Measurements from ENCODE around the gene PTPRT. TPM values are rescaled to one million over a fixed set of nuclear protein-coding genes. Genes with fewer than 3 reads are reported as not detected.

PTPRT gene
- total RNA-seq, 1 experiment from 2014 or later: not detected

GRCh38 chr20:42844751-42845150 is 345.0 kb downstream of the PTPRT start:
- DNase-seq (ENCODE audit: low read depth, low spot score) (no peak), ATAC-seq (no peak)
- Histone ChIP-seq H3K36me3 (ENCODE audit: control insufficient read depth, insufficient read depth, low read length) (no peaks in the 10 kb centered on the region), H3K4me3 (ENCODE audit: low read depth in 2 of 2, low read length in 2 of 2) (no peak overlapping the region), H3K27me3 (ENCODE audit: control insufficient read depth, insufficient read depth, low read length) (no peaks in the 10 kb centered on the region), H3K9me3 (ENCODE audit: control insufficient read depth, insufficient read depth, low read depth, low read length) (no peaks in the 10 kb centered on the region), H3K4me1 (ENCODE audit: control insufficient read depth, insufficient read depth, low read length) (no peaks in the 10 kb centered on the region), H3K27ac (ENCODE audit: low read length) (no peak overlapping the region)
- ChIA-PET POLR2A (no interaction called here), CTCF (no interaction called here)
- intact Hi-C loops (cut with micrococcal nuclease; ENCODE audit: unreplicated experiment): no loop called here
- no TSS peak for BruUV-seq (replicated peaks)
- TF ChIP-seq TCF7L2 (IDR thresholded peaks at IDR 0.05; ENCODE audit: low read depth, low read length): no peak
- TF ChIP-seq, protein P1, sequence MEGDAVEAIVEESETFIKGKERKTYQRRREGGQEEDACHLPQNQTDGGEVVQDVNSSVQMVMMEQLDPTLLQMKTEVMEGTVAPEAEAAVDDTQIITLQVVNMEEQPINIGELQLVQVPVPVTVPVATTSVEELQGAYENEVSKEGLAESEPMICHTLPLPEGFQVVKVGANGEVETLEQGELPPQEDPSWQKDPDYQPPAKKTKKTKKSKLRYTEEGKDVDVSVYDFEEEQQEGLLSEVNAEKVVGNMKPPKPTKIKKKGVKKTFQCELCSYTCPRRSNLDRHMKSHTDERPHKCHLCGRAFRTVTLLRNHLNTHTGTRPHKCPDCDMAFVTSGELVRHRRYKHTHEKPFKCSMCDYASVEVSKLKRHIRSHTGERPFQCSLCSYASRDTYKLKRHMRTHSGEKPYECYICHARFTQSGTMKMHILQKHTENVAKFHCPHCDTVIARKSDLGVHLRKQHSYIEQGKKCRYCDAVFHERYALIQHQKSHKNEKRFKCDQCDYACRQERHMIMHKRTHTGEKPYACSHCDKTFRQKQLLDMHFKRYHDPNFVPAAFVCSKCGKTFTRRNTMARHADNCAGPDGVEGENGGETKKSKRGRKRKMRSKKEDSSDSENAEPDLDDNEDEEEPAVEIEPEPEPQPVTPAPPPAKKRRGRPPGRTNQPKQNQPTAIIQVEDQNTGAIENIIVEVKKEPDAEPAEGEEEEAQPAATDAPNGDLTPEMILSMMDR (IDR thresholded peaks at IDR 0.05): no peak
- no peak for TF ChIP-seq SIN3A (IDR thresholded peaks at IDR 0.05; ENCODE audit: borderline replicate concordance, insufficient read depth, low read depth, low read length)
- TF ChIP-seq, protein P2, sequence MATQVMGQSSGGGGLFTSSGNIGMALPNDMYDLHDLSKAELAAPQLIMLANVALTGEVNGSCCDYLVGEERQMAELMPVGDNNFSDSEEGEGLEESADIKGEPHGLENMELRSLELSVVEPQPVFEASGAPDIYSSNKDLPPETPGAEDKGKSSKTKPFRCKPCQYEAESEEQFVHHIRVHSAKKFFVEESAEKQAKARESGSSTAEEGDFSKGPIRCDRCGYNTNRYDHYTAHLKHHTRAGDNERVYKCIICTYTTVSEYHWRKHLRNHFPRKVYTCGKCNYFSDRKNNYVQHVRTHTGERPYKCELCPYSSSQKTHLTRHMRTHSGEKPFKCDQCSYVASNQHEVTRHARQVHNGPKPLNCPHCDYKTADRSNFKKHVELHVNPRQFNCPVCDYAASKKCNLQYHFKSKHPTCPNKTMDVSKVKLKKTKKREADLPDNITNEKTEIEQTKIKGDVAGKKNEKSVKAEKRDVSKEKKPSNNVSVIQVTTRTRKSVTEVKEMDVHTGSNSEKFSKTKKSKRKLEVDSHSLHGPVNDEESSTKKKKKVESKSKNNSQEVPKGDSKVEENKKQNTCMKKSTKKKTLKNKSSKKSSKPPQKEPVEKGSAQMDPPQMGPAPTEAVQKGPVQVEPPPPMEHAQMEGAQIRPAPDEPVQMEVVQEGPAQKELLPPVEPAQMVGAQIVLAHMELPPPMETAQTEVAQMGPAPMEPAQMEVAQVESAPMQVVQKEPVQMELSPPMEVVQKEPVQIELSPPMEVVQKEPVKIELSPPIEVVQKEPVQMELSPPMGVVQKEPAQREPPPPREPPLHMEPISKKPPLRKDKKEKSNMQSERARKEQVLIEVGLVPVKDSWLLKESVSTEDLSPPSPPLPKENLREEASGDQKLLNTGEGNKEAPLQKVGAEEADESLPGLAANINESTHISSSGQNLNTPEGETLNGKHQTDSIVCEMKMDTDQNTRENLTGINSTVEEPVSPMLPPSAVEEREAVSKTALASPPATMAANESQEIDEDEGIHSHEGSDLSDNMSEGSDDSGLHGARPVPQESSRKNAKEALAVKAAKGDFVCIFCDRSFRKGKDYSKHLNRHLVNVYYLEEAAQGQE (IDR thresholded peaks at IDR 0.05; ENCODE audit: insufficient read depth in 1 of 2, low read depth in 2 of 2, low read length in 1 of 2): no peak
- in situ Hi-C loops (cut with HindIII; ENCODE audit: low pct_unique_long_range_greater_than_20kb, low sequenced_read_pairs): no loop called here

- BruUV-seq (replicated peaks): no TSS peak
- DNase-seq (ENCODE audit: low read depth, low spot score): no peak
- Histone ChIP-seq H3K9me3 (ENCODE audit: control insufficient read depth, insufficient read depth, low read depth, low read length) (no peaks in the 10 kb centered on the region), H3K36me3 (ENCODE audit: control insufficient read depth, insufficient read depth, low read length) (no peaks in the 10 kb centered on the region), H3K27me3 (ENCODE audit: control insufficient read depth, insufficient read depth, low read length) (no peaks in the 10 kb centered on the region), H3K4me3 (ENCODE audit: low read depth in 2 of 2, low read length in 2 of 2) (no peak overlapping the region), H3K4me1 (ENCODE audit: control insufficient read depth, insufficient read depth, low read length) (no peaks in the 10 kb centered on the region), H3K27ac (ENCODE audit: low read length) (no peak overlapping the region)
- CTCF ChIA-PET: interaction anchor here (0.5 kb wide), 1 partner anchor 1515 kb away, joined by 3 read pairs; no protein-coding TSS in a partner anchor
- POLR2A ChIA-PET: no interaction called here
- no peak for TF ChIP-seq TCF7L2 (IDR thresholded peaks at IDR 0.05; ENCODE audit: low read depth, low read length)
- TF ChIP-seq, protein P2 (IDR thresholded peaks at IDR 0.05; ENCODE audit: insufficient read depth in 1 of 2, low read depth in 2 of 2, low read length in 1 of 2): no peak
- TF ChIP-seq SIN3A (IDR thresholded peaks at IDR 0.05; ENCODE audit: borderline replicate concordance, insufficient read depth, low read depth, low read length): no peak
- TF ChIP-seq, protein P1 (IDR thresholded peaks at IDR 0.05): no peak
- no peak for TF ChIP-seq POLR2AphosphoS5 (IDR thresholded peaks at IDR 0.05; ENCODE audit: low read depth, low read length)
- intact Hi-C loops (cut with micrococcal nuclease; ENCODE audit: unreplicated experiment): no loop called here
- no peak for ATAC-seq
- in situ Hi-C loops (cut with HindIII; ENCODE audit: low pct_unique_long_range_greater_than_20kb, low sequenced_read_pairs): no loop called here
These were observed 352.2 kb downstream of the PTPRT start for GRCh38 chr20:42837456-42837855.

Measured in Panc1 (cell line).